HCT116 (cell line): ENCODE results near the gene PRKG1.

Experiments used
- CTCF ChIP-seq, 3 experiments: fragments of 200-600 bp in 1 of 3; sonication (generic) in 1 of 3; IDR thresholded peaks in 2 of 3; conservative IDR thresholded peaks in 1 of 3; 2 replicates each; pipeline ENCODE4 v1.5.1; 2012 to 2017; ENCODE audit warnings: low read depth in 2 of 3, low read length in 2 of 3, antibody characterized with exemption in 1 of 3, borderline replicate concordance in 1 of 3, control low read depth in 1 of 3, mild to moderate bottlenecking in 1 of 3, mixed read lengths in 1 of 3, mixed run types in 1 of 3, moderate library complexity in 1 of 3; ENCODE audit not compliant: insufficient read depth in 1 of 3
- EGR1 ChIP-seq: IDR thresholded peaks from 2 replicates; pipeline ENCODE4 v1.6.1; 2012; ENCODE audit warnings: low read depth
- EZH2 ChIP-seq: fragments of 200-600 bp; sonication (generic); IDR thresholded peaks from 2 replicates; pipeline ENCODE4 v1.6.1; 2017; ENCODE audit warnings: antibody characterized with exemption, mixed run types
- EZH2phosphoT487 ChIP-seq: fragments of 200-600 bp; IDR thresholded peaks from 2 replicates; pipeline ENCODE4 v1.6.1; 2018; ENCODE audit warnings: antibody characterized with exemption, borderline replicate concordance
- MAX ChIP-seq: IDR thresholded peaks from 2 replicates; pipeline ENCODE4 v1.6.1; 2012
- POLR2A ChIP-seq: IDR thresholded peaks from 2 replicates; pipeline ENCODE4 v1.7.0; 2011; ENCODE audit warnings: borderline replicate concordance; ENCODE audit not compliant: insufficient read depth, insufficient read length; ENCODE audit errors: extremely low read depth
- POLR2AphosphoS5 ChIP-seq: IDR thresholded peaks from 2 replicates; pipeline ENCODE4 v1.6.1; 2011; ENCODE audit warnings: mild to moderate bottlenecking, low read depth, low read length, moderate library complexity
- RAD21 ChIP-seq: IDR thresholded peaks from 2 replicates; pipeline ENCODE4 v1.6.1; 2012; ENCODE audit warnings: low read depth, mild to moderate bottlenecking
- SRF ChIP-seq: IDR thresholded peaks from 2 replicates; pipeline ENCODE4 v1.6.1; 2012; ENCODE audit warnings: low read depth
- TCF7L2 ChIP-seq: IDR thresholded peaks from 2 replicates; pipeline ENCODE4 v1.7.0; 2011; ENCODE audit warnings: borderline replicate concordance, inconsistent platforms; ENCODE audit not compliant: insufficient read depth, insufficient read length; ENCODE audit errors: extremely low read depth
- ZFX ChIP-seq: fragments of 450-650 bp; IDR thresholded peaks from 2 replicates; pipeline ENCODE4 v1.6.1; 2017

- no peak for TF ChIP-seq CTCF (IDR thresholded peaks at IDR 0.05 in 2 of 3, conservative IDR thresholded peaks at IDR 0.05 in 1 of 3; ENCODE audit: borderline replicate concordance in 1 of 3, insufficient read depth in 1 of 3, low read depth in 2 of 3, low read length in 2 of 3)
- no peak for TF ChIP-seq POLR2A
- no peak for TF ChIP-seq EZH2phosphoT487
- no peak for TF ChIP-seq POLR2AphosphoS5
- no peak for TF ChIP-seq SRF
- no peak for TF ChIP-seq RAD21
- no peak for TF ChIP-seq MAX
- TF ChIP-seq EZH2, result no peak
- TF ChIP-seq TCF7L2, result no peak
- no peak for TF ChIP-seq ZFX
- TF ChIP-seq EGR1, result no peak
Observed at GRCh38 chr10:51932530-51932929, 858.2 kb downstream of the PRKG1 start.
